ENCODE data around the gene AP1M1.
"Not testable (repeated sequence)": the region's sequence is repeated elsewhere in the genome, so short reads cannot be mapped to it uniquely, and the experiment has no call there.

- TF ChIP-seq CTCF (IDR thresholded peaks at IDR 0.05; ENCODE audit: low read depth, low read length, poor library complexity, severe bottlenecking); EZH2phosphoT487 (IDR thresholded peaks at IDR 0.05; ENCODE audit: borderline replicate concordance, low read length): not testable (repeated sequence)
These were observed 87.4 kb downstream of the AP1M1 start for GRCh38 chr19:16285079-16285478.
